Measurements from ENCODE around the gene RBM39. TPM values are rescaled to one million over a fixed set of nuclear protein-coding genes. Genes with fewer than 3 reads are reported as not detected.

The RBM39 gene
- polyA plus RNA-seq, 3 donors = 89.5 to 209 (median 98.0) TPM

DNA sequence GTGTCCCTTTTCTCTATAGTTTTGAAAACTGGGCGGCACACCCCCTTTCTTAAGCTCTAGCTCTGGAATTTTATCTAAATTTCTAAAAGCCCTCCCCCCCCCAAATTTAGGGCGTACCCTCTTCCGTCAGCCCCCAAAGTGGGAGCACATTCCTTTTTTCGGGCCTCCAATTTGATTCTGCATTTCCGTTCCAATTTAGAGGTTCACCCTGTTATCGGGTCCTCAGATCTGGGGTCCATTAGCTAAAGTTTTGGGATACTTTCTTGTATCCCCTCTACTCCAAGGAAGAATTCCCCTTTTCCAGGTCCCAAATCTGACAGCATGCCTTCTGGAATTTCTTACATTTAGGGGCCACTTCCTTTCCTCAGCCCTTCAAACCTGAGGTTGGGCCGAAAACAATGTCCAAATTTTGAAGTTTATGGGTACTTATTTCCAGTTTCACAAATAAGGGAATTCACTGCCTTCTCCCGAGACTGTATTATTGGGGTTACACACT lies 30.6 kb upstream of the RBM39 start:
- intact Hi-C loops (cut with micrococcal nuclease) = loop anchor here (1.0 to 5.0 kb wide), 3 partner anchors 30 to 155 kb away; partner anchors contain the start of genes RBM39 (in 2 of the 2) and SPAG4 (in 1 of the 2)

DNA sequence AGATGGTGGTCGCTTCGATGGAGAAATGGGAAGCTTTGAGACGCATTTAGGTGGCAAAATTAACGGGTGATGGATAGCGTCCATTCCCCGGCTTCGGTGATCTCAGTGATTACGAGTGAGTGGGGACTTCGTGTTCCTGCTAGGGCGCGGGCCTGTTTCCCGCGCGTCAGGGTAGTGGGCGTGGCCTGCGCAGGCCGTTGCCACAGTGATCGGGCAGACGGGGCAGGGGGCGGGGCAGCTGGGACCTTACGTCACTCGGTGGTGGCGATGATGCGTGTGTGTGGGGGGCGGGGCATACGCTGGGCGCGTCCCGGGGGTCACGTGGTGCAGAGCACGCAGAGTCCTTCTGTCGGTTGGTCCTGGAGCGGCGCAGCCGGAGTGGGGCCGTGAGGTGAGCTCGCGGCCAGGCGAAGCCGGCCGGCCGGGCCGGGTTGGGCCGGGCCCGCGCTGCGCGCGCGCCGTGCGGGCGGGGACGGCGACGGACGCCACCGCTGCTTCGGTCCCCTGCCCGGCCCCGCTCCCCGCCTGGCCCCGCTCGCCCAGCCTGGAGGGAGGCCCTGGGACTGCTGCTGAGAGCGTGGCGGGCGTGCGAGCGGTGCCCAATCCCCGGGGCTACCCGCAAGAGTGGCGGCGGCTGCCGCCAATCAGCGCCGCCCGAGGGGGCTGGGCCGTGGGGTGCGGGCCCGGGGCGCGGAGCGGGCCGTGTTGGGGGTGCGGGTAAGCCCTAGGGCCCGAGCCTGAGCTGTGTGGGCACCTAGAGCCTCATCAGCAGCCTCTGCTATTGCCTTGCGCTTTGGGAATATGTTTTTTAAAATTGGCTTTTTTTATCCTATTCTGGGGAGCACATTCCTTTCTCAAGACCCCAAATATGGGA lies 29.9 kb upstream of the RBM39 start, which contains the start of gene PHF20:
TSS of gene PHF20 (plus strand) at position 327 of the 874 bp plus-strand sequence. CDS start 29,508 bp downstream, outside the sequence.
- H3K9me3 Mint-ChIP-seq = peaks cover 0 to 4% (median 3%) of the 10 kb centered on the region in 7 donors
- peaks cover 72% of the 10 kb centered on the region for H3K4me1 Mint-ChIP-seq
- intact Hi-C loops (cut with micrococcal nuclease) = loop anchor here (1.0 to 5.0 kb wide), 3 partner anchors 30 to 155 kb away; partner anchors contain the start of genes RBM39 (in 1 of the 2) and SPAG4 (in 1 of the 2)
- Histone ChIP-seq H3K27me3 (ENCODE audit: control insufficient read depth in 2 of 2, insufficient read depth in 2 of 2, low read length in 2 of 2) (no peaks in the 10 kb centered on the region), H3K4me3 (replicated peaks in 1 of 3; ENCODE audit: low read depth in 2 of 3, low read length in 3 of 3) (peak within 1 kb of the TSS; percentile 73 to 98 (median 94)), H3K36me3 (replicated peaks in 1 of 2; ENCODE audit: control insufficient read depth in 1 of 2, insufficient read depth in 2 of 2, low read length in 2 of 2) (peaks cover 8 to 18% of the 10 kb centered on the region in 2 donors), H3K9ac (ENCODE audit: insufficient read depth, low read length, poor library complexity, severe bottlenecking) (peak within 1 kb of the TSS; percentile 81), H3K4me2 (replicated peaks; ENCODE audit: extremely low read depth, low read length, poor library complexity, severe bottlenecking) (peak within 1 kb of the TSS; percentile 100), H3K9me3 (replicated peaks in 1 of 2; ENCODE audit: control insufficient read depth in 1 of 2, insufficient read depth in 1 of 2, low read length in 2 of 2) (no peaks in the 10 kb centered on the region), H4K20me1 (ENCODE audit: insufficient read depth, low read length) (peaks cover 17% of the 10 kb centered on the region), H3K4me1 (ENCODE audit: control insufficient read depth in 1 of 2, insufficient read depth in 2 of 2, low read length in 2 of 2) (peaks cover 64 to 74% of the 10 kb centered on the region in 2 donors), H2AFZ (ENCODE audit: insufficient read depth, low read depth, low read length, poor library complexity, severe bottlenecking) (no peak within 1 kb of the TSS), H3K27ac (ENCODE audit: low read depth in 1 of 2, low read length in 2 of 2) (peak within 1 kb of the TSS; percentile 87 to 95), H3K79me2 (ENCODE audit: insufficient read depth, low read length) (peaks cover 50% of the 10 kb centered on the region)
- peaks cover 21 to 25% of the 10 kb centered on the region in 2 donors for H3K36me3 Mint-ChIP-seq
- H3K4me3 Mint-ChIP-seq = peak within 1 kb of the TSS; percentile 88 to 90
- peaks cover 0 to 6% (median 3%) of the 10 kb centered on the region in 3 donors for H3K27me3 Mint-ChIP-seq (ENCODE audit: low read depth in 3 of 3)
- TF ChIP-seq, protein P1, sequence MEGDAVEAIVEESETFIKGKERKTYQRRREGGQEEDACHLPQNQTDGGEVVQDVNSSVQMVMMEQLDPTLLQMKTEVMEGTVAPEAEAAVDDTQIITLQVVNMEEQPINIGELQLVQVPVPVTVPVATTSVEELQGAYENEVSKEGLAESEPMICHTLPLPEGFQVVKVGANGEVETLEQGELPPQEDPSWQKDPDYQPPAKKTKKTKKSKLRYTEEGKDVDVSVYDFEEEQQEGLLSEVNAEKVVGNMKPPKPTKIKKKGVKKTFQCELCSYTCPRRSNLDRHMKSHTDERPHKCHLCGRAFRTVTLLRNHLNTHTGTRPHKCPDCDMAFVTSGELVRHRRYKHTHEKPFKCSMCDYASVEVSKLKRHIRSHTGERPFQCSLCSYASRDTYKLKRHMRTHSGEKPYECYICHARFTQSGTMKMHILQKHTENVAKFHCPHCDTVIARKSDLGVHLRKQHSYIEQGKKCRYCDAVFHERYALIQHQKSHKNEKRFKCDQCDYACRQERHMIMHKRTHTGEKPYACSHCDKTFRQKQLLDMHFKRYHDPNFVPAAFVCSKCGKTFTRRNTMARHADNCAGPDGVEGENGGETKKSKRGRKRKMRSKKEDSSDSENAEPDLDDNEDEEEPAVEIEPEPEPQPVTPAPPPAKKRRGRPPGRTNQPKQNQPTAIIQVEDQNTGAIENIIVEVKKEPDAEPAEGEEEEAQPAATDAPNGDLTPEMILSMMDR (IDR thresholded peaks at IDR 0.05) = no peak
- WGBS (ENCODE audit: insufficient coverage) = 3% methylated on average over 76 of the region's 87 CpGs
- H3K27ac Mint-ChIP-seq = peak within 1 kb of the TSS; percentile 98 to 100 (median 99)
- peak; percentile 97 to 99 (median 99) for DNase-seq

More for the DNA sequence above, 30.6 kb upstream of the RBM39 start:
- H3K79me2 ChIP-seq (ENCODE audit: insufficient read depth, low read length) = peaks cover 57% of the 10 kb centered on the region
- peaks cover 57 to 67% of the 10 kb centered on the region in 2 donors for H3K4me1 ChIP-seq (ENCODE audit: control insufficient read depth in 1 of 2, insufficient read depth in 2 of 2, low read length in 2 of 2)
- H3K4me3 ChIP-seq (replicated peaks in 1 of 3; ENCODE audit: low read depth in 2 of 3, low read length in 3 of 3) = peak overlapping the region; percentile 73 to 98 (median 94)
- no peaks in the 10 kb centered on the region for H3K27me3 ChIP-seq (ENCODE audit: control insufficient read depth in 2 of 2, insufficient read depth in 2 of 2, low read length in 2 of 2)
- Mint-ChIP-seq H3K4me1 (peaks cover 68% of the 10 kb centered on the region), H3K27ac (peak overlapping the region; percentile 98 to 100 (median 98)), H3K4me3 (peak overlapping the region; percentile 88 to 90), H3K27me3 (ENCODE audit: low read depth in 3 of 3) (peaks cover 0 to 6% (median 3%) of the 10 kb centered on the region in 3 donors), H3K9me3 (peaks cover 0 to 4% (median 3%) of the 10 kb centered on the region in 7 donors), H3K36me3 (peaks cover 23 to 30% of the 10 kb centered on the region in 2 donors)
- no peak overlapping the region for H2AFZ ChIP-seq (ENCODE audit: insufficient read depth, low read depth, low read length, poor library complexity, severe bottlenecking)
- no peaks in the 10 kb centered on the region for H3K9me3 ChIP-seq (replicated peaks in 1 of 2; ENCODE audit: control insufficient read depth in 1 of 2, insufficient read depth in 1 of 2, low read length in 2 of 2)
- TF ChIP-seq, protein P1 (IDR thresholded peaks at IDR 0.05) = no peak
- peak overlapping the region; percentile 100 for H3K4me2 ChIP-seq (replicated peaks; ENCODE audit: extremely low read depth, low read length, poor library complexity, severe bottlenecking)
- peak overlapping the region; percentile 87 to 95 for H3K27ac ChIP-seq (ENCODE audit: low read depth in 1 of 2, low read length in 2 of 2)
- 2% methylated on average over 6 of the region's 8 CpGs for WGBS (ENCODE audit: insufficient coverage)
- no peak for DNase-seq
- H3K9ac ChIP-seq (ENCODE audit: insufficient read depth, low read length, poor library complexity, severe bottlenecking) = peak overlapping the region; percentile 81
- H3K36me3 ChIP-seq (replicated peaks in 1 of 2; ENCODE audit: control insufficient read depth in 1 of 2, insufficient read depth in 2 of 2, low read length in 2 of 2) = peaks cover 8 to 25% of the 10 kb centered on the region in 2 donors
- peaks cover 24% of the 10 kb centered on the region for H4K20me1 ChIP-seq (ENCODE audit: insufficient read depth, low read length)

All from CD14-positive monocyte (primary cell).